Suprapubic skin (tissue), 4 donors: ENCODE measurements around the gene HCFC2.

Experiments used
- EP300 ChIP-seq: sonication (generic); formaldehyde crosslinking; IDR thresholded peaks from one replicate; pipeline ENCODE4 v1.6.1; 2017; ENCODE audit warnings: antibody characterized with exemption
- POLR2A ChIP-seq, 2 donors: fragments of 450-650 bp; IDR thresholded peaks; one replicate each; pipeline ENCODE4 v1.6.1; 2017; ENCODE audit warnings: antibody characterized with exemption in 2 of 2, mild to moderate bottlenecking in 2 of 2, moderate library complexity in 2 of 2
- POLR2AphosphoS5 ChIP-seq, 3 donors: sonication (generic); formaldehyde crosslinking; IDR thresholded peaks; one replicate each; pipeline ENCODE4 v1.6.1; 2017; ENCODE audit warnings: antibody characterized with exemption in 3 of 3
- TF ChIP-seq, protein P1 (sequence below), 2 donors: fragments of 200-600 bp in 1 of 2; fragments of 450-650 bp in 1 of 2; sonication (generic) in 1 of 2; IDR thresholded peaks; one replicate each; pipeline ENCODE4 v1.5.1; 2016 to 2019; ENCODE audit warnings: antibody characterized with exemption in 2 of 2, mild to moderate bottlenecking in 1 of 2, moderate library complexity in 1 of 2

- TF ChIP-seq, protein P1, sequence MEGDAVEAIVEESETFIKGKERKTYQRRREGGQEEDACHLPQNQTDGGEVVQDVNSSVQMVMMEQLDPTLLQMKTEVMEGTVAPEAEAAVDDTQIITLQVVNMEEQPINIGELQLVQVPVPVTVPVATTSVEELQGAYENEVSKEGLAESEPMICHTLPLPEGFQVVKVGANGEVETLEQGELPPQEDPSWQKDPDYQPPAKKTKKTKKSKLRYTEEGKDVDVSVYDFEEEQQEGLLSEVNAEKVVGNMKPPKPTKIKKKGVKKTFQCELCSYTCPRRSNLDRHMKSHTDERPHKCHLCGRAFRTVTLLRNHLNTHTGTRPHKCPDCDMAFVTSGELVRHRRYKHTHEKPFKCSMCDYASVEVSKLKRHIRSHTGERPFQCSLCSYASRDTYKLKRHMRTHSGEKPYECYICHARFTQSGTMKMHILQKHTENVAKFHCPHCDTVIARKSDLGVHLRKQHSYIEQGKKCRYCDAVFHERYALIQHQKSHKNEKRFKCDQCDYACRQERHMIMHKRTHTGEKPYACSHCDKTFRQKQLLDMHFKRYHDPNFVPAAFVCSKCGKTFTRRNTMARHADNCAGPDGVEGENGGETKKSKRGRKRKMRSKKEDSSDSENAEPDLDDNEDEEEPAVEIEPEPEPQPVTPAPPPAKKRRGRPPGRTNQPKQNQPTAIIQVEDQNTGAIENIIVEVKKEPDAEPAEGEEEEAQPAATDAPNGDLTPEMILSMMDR (IDR thresholded peaks at IDR 0.05), result no peak
- TF ChIP-seq POLR2A (IDR thresholded peaks at IDR 0.05) (no peak), EP300 (no peak), POLR2AphosphoS5 (IDR thresholded peaks at IDR 0.05) (peak in 1 of 3 donors; percentile 5)
Measured at GRCh38 chr12:104063712-104064030, 660 bp upstream of the HCFC2 start.
